Measurements from ENCODE around the gene DDIT4.

The DDIT4 gene

GRCh38 chr10:72319416-72320254, 45.9 kb downstream of the DDIT4 start:
- peak; percentile 75 for DNase-seq

GRCh38 chr10:72320676-72321247, 47.0 kb downstream of the DDIT4 start:
- peak; percentile 48 for DNase-seq

GRCh38 chr10:72321248-72322029, 47.7 kb downstream of the DDIT4 start:
- DNase-seq, result no peak

GRCh38 chr10:72322030-72322279, 48.2 kb downstream of the DDIT4 start:
- no peak for DNase-seq

GRCh38 chr10:72322280-72323058, 48.7 kb downstream of the DDIT4 start:
- DNase-seq, result peak; percentile 63

GRCh38 chr10:72323108-72323749, 49.5 kb downstream of the DDIT4 start:
- no peak for DNase-seq

GRCh38 chr10:72323771-72324191, 50.1 kb downstream of the DDIT4 start:
- DNase-seq, result no peak
